Renal cortex interstitium (tissue), 15 donors: Measurements from ENCODE around the gene EIF2B4. TPM values are rescaled to one million over a fixed set of nuclear protein-coding genes. Genes with fewer than 3 reads are reported as not detected.

Source experiments
- DNase-seq, 11 donors: peaks; one replicate each; pipeline ENCODE4 v3.0.0-alpha.2; 2013; ENCODE audit warnings: low read depth in 9 of 11, low spot score in 4 of 11; ENCODE audit errors: extremely low read depth in 1 of 11
- long read RNA-seq, 16 experiments: transcript quantifications; one replicate each; lab custom pipeline, GENCODE V29; 2026
- polyA plus RNA-seq, 3 donors: library from polyadenylated mRNA; unstranded; fragments of 120-200 nt; gene quantifications; one replicate each; pipeline ENCODE4 v1.2.1, GENCODE V29; 2013; ENCODE audit not compliant: insufficient read length in 3 of 3

EIF2B4 gene
- polyA plus RNA-seq: 10 to 100 TPM; 49.7 to 56.0 (median 52.3) TPM
- long read RNA-seq, donor 1, transcript EIF2B4-201 (13 exons, 1,792 nt): major isoform, 6 of 16 reads
- long read RNA-seq, donor 1, partial matches to known transcripts: 0 of 16 reads
- long read RNA-seq, donor 1, other reads (novel, unspliced or antisense): 0 of 16 reads
- long read RNA-seq, donor 2, partial matches to known transcripts: 0 of 6 reads
- long read RNA-seq, donor 2, other reads (novel, unspliced or antisense): 0 of 6 reads
- long read RNA-seq, donor 3, transcript EIF2B4-209 (2 exons, 607 nt): minor isoform, 7 of 236 reads
- long read RNA-seq, donor 3, transcript EIF2B4-201 (13 exons, 1,792 nt): major isoform, 10 of 236 reads
- long read RNA-seq, donor 3, partial matches to known transcripts: 150 of 236 reads
- long read RNA-seq, donor 3, other reads (novel, unspliced or antisense): 68 of 236 reads
- long read RNA-seq, donor 4, transcript EIF2B4-201 (13 exons, 1,792 nt): major isoform, 5 of 17 reads
- long read RNA-seq, donor 4, partial matches to known transcripts: 5 of 17 reads
- long read RNA-seq, donor 4, other reads (novel, unspliced or antisense): 0 of 17 reads
- long read RNA-seq, donor 5: 0 reads
- long read RNA-seq, donor 6, transcript EIF2B4-209 (2 exons, 607 nt): major isoform, 9 of 64 reads
- long read RNA-seq, donor 6, partial matches to known transcripts: 10 of 64 reads
- long read RNA-seq, donor 6, other reads (novel, unspliced or antisense): 39 of 64 reads
- long read RNA-seq, donor 7, transcript EIF2B4-209 (2 exons, 607 nt): major isoform, 15 of 25 reads
- long read RNA-seq, donor 7, transcript EIF2B4-201 (13 exons, 1,792 nt): minor isoform, 7 of 25 reads
- long read RNA-seq, donor 7, partial matches to known transcripts: 0 of 25 reads
- long read RNA-seq, donor 7, other reads (novel, unspliced or antisense): 0 of 25 reads
- long read RNA-seq, donor 8, transcript EIF2B4-209 (2 exons, 607 nt): major isoform, 17 of 42 reads
- long read RNA-seq, donor 8, transcript EIF2B4-201 (13 exons, 1,792 nt): minor isoform, 7 of 42 reads
- long read RNA-seq, donor 8, partial matches to known transcripts: 14 of 42 reads
- long read RNA-seq, donor 8, other reads (novel, unspliced or antisense): 0 of 42 reads
- long read RNA-seq, donor 9, transcript EIF2B4-209 (2 exons, 607 nt): major isoform, 5 of 15 reads
- long read RNA-seq, donor 9, partial matches to known transcripts: 0 of 15 reads
- long read RNA-seq, donor 9, other reads (novel, unspliced or antisense): 0 of 15 reads
- long read RNA-seq, donor 10, transcript EIF2B4-201 (13 exons, 1,792 nt): minor isoform, 6 of 24 reads
- long read RNA-seq, donor 10, transcript EIF2B4-209 (2 exons, 607 nt): major isoform, 15 of 24 reads
- long read RNA-seq, donor 10, partial matches to known transcripts: 0 of 24 reads
- long read RNA-seq, donor 10, other reads (novel, unspliced or antisense): 0 of 24 reads
- long read RNA-seq, donor 11, partial matches to known transcripts: 6 of 63 reads
- long read RNA-seq, donor 11, other reads (novel, unspliced or antisense): 52 of 63 reads
- long read RNA-seq, donor 12, transcript EIF2B4-209 (2 exons, 607 nt): major isoform, 5 of 8 reads
- long read RNA-seq, donor 12, partial matches to known transcripts: 0 of 8 reads
- long read RNA-seq, donor 12, other reads (novel, unspliced or antisense): 0 of 8 reads
- long read RNA-seq, donor 13, full-length matches to known transcripts: 18 of 294 reads
- long read RNA-seq, donor 13, partial matches to known transcripts: 271 of 294 reads
- long read RNA-seq, donor 13, other reads (novel, unspliced or antisense): 5 of 294 reads
- long read RNA-seq, donor 14, transcript EIF2B4-209 (2 exons, 607 nt): major isoform, 5 of 10 reads
- long read RNA-seq, donor 14, partial matches to known transcripts: 0 of 10 reads
- long read RNA-seq, donor 14, other reads (novel, unspliced or antisense): 0 of 10 reads
- long read RNA-seq, donor 15, transcript EIF2B4-209 (2 exons, 607 nt): major isoform, 7 of 8 reads
- long read RNA-seq, donor 15, partial matches to known transcripts: 0 of 8 reads
- long read RNA-seq, donor 15, other reads (novel, unspliced or antisense): 0 of 8 reads
- long read RNA-seq, donor 16, full-length matches to known transcripts: 45 of 60 reads
- long read RNA-seq, donor 16, partial matches to known transcripts: 15 of 60 reads
- long read RNA-seq, donor 16, other reads (novel, unspliced or antisense): 0 of 60 reads

DNA sequence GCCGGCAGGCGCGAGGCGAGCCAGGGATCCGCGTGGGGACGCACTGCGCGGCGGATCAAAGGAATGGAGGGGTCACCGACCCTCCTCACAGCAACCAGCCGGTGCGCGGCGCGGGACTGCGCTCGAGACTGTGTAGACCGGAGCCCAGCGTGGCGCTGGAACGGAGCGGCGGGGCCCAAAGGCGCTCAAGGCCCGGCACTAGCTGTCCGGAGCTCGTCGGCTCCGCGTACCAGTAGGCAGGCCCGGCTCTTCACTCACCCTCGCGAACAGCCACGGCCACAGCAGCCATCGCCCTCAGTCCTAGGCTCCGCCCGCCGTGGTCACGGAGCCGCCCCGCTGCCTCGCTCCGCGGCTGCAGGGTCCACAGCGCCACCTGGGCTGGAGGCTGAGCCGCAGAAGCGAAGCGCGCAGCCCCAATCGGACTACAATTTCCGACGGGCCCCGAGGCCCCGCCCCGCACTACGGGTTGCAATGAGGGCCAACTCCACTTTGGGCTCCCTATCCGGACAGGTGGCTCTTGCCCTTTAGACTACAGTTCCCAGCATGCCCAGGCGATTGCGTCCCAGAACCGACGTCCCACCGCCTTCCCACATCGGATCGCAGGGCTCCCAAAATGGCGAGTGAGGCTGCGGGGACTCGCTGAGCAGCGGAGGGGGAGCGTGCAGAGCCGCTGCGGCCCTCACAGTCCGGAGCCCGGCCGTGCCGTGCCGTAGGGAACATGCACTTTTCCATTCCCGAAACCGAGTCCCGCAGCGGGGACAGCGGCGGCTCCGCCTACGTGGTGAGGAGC lies at the start of gene EIF2B4, which contains the start of gene SNX17:
TSS of gene EIF2B4 (minus strand) at position 313 of the 790 bp plus-strand sequence. CDS start at position 289, 24 bp downstream.
TSS of gene SNX17 (plus strand) at position 591 of the 790 bp plus-strand sequence. CDS start at position 719, 128 bp downstream.
- peak; percentile 97 to 99 (median 99) for DNase-seq

DNA sequence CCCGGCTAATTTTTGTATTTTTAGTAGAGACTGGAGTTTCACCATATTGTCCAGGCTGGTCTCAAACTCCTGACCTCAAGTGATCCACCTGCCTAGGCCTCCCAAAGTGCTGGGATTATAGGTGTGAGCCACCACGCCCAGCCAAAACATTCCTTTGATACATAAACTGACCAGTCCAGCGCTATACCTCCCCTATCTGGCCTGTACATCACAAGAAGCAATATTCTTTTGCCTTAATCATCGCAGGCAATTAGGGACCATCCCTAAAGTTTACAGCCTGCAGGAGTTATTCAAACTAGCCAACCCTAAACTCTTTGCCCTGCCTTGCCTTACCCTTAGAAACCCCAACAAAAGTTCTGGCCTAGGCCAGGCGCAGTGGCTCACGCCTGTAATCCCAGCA lies 46.0 kb upstream of the EIF2B4 start:
- DNase-seq: no peak

DNA sequence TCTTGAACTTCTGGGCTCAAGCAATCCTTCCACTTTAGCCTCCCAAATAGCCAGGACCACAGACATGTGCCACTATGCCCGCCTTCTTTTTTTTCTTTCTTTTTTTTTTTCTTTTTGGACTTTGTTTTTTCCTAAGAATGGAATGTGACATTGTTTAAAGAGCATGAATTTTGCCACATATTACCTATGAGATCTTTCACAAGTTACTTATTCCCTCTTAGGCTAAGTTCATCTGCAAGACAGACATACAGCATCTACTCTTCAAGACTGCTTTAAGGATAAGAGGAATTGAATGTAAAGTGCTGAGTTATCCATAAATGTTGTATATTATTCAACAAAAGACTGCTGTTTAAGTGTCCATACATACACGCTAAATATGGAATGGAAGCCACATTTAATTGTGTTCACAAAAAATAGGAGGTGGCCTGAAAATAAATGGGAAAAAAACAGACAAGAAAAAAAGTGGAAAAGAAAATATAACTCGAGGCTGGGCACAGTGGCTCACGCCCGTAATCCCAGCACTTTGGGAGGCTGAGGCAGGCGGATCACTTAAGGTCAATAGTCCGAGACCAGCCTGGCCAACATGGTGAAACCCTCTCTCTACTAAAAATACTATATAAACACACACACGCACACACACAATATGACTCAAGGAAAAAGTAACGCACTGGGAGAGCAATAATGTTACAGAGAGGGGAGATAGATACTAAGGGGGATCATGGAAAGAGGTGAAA lies 42.4 kb upstream of the EIF2B4 start:
- no peak for DNase-seq

DNA sequence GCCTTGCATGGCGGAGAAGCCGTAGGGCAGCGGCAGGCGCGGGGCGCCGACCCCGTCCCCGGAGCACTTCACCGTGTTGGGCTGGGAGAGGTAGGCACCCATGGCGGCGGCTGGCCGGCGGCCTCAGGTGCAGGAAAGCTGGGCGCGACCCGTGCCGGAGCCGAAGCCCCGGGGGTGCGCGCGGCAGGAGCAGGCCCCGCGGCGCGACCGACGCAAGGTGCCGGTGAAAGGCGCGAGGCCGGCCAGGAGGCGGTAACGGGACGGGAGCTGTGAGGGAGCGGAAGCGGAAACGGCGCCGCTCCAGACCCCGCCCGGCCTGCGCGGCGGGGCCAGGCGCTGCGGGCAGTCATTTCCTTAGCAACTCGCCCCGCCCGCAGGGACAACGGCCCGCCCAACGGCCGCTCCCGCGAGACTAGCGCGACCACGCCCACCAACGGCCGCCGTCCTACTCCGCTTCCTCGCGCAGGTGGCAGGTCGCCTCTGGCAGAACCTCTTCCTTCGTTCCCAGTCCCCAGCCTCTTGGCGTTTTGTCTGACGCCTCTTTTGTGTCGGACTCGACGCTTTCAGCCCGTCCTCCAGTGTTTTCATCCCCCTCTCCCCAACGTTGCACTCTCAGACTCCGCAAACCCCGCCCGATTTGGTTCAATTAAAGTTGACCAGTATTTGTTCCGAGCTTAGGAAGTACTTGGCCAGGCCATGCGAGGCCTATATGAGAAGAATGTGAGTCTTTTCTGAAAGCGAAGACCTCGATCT lies 39.4 kb upstream of the EIF2B4 start, which contains the start of gene PPM1G:
TSS of gene PPM1G (minus strand) at position 271 of the 753 bp plus-strand sequence. CDS start at position 102, 169 bp downstream.
- peak; percentile 84 to 93 (median 89) for DNase-seq

DNA sequence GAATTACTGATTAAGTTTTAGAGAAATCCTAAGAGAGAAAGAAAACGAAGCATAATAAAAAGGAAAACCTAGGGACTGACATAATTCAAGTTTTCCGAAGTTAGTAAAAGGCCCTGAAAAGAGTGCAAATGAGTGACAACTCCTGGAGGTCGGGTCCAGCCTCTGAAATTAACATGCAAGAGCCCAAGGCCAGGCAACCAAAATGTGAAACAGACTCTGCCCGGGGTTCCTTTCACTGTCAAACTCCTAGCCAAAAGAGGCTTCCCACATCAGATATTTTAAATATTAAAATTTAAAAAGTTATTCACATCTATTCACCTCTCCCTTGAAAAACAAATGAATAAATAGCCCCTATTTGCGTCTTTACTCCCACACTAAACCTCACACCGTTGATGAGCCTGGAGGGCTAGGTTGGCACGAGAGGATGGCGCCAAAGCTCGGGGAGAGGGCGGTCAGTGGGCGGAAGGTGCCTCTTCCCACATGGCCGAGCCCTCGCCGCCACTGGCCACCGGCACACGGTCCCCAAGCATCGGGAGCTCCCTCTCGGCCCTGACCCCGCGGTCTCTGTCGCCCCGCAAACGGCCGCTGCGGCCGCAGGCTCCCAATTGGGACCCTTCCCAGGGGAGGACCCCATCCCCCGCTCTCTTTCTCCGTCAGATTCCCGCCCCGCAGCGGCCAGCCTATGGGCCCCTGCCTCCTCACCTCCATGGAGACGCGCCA lies 38.6 kb upstream of the EIF2B4 start:
- no peak for DNase-seq

DNA sequence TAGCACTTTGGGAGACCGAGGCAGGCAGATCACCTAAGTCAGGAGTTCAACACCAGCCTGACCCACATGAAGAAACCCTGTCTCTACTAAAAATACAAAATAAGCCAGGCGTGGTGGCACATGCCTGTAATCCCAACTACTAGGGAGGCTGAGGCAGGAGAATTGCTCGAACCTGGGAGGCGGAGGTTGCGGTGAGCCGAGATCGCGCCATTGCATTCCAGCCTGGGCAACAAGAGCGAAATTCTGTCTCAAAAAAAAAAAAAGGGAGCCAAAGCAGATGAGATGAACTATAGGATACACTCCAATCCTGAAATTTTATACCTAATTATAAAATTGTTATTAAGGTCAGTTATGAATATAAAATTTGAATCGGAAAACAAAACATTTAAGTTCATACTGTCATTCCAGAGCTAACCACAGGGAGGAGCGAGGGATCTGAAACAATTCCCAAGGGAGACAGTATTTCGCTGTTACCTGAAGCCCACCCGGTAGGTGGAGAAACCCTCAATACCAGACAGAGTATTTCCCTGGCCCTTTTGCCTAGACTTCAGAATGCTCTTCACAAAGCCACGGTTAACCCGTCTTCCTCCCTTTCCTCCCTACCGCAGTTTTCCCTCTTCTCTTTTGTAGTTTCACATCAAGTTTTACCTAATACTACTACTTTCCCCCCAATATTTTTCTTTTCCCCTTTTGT lies 37.8 kb upstream of the EIF2B4 start:
- peak in 4 of 11 donors; percentile 27 to 52 (median 44) for DNase-seq

DNA sequence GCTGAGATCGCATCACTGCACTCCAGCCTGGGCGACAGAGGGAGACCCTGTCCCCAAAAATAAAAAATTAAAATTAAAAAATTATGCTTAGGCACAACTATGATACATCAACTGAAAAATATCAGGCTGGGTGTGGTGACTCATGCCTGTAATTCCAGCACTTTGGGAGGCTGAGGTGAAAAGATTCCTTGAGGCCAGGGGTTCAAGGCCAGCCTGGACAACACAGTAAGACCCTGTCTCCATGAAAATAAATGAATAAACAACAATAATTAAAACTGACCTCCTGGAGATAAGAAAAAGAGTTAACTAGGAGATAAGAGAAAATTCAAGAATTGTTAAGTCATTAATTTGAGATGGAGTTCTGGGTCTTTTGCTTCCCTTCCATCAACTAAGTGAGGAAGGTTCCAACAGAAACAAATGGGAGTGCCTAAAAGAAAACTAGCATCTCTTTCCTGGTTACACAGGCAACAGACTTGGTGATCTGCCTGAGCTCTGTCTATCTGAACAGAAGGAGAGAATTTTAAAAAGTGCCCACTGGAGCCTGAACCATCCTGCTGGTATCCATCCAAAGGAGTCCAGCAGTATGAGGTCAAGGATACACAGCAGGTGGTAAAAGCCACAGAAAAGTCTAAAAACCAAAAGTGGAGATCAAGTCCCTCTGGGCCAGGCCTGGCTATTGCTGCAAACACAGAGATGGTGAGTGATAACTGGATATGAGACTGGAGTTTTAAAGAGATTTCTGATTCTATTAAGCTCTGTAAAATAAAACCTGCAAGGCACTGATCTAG lies 30.4 kb upstream of the EIF2B4 start:
- DNase-seq: no peak

DNA sequence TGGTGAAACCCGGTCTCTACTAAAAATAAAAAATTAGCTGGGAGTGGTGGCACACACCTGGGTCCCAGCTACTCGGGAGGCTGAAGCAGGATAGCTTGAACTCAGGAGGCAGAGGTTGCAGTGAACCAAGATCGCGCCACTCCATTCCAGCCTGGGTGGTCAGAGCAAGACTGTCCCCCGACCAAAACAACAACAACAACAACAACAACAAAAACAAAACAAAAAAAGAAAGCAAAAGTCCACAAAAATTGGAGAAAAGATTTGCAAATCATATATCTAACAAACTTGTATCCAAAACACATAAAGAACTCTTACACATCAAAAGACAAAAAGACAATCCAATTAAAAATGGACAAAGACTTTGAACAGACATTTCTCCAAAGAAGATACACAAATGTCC lies 28.8 kb upstream of the EIF2B4 start:
- no peak for DNase-seq

DNA sequence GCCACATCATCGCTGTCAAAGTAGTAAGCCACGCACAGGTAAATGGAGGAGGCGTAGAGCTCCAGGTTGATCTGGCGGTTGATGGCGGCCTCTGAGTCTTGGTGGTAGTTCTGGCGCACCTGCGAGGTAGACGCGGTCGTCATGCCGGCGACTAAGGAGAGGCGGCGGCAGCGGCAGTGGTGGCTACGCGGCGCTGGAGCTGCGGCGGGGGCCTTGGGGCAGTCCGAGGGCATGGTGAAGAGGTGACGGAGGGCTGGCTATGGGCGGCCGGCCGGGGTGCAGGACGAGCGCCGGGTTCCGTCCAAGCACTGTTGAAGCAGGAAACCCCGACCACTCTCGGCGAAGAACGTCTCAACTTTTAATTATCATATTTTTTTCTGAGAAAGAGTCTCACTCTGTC lies 23.1 kb upstream of the EIF2B4 start:
- no peak for DNase-seq

DNA sequence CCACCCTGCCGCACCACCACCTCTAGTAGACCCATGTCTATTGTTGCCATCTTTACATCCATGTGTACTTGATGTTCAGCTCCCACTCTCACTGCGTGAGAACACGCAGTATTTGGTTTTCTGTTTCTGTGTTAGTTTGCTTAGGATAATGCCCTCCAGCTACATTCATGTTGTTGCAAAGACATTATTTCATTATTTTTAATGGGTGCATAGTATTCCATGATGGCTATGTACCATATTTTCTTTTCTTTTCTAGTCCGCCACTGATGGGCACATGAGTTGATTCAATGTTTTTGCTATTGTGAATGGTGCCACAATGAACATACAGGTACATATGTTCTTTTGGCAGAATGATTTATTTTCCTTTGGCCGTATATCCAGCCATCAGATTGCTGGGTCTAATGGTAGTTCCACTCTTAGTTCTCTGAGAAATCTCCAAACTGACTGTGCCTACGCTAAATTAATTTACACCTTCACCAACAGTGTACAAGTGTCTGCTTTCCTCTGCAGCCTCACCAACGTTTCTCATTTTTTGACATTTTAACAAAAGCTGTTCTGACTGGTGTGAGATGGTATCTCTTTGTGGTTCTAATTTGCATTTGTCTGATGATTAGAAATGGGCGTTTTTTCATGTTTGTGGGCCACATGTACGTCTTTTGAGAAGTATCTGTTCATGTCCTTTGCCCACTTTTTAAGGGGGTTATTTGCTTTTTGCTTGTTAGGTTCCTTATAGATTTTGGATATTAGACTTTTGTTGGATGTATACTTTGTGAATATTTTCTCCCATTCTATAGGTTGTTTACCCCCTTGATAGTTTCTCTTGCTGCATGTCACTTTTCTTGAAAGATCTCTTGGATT lies 20.9 kb upstream of the EIF2B4 start:
- no peak for DNase-seq

DNA sequence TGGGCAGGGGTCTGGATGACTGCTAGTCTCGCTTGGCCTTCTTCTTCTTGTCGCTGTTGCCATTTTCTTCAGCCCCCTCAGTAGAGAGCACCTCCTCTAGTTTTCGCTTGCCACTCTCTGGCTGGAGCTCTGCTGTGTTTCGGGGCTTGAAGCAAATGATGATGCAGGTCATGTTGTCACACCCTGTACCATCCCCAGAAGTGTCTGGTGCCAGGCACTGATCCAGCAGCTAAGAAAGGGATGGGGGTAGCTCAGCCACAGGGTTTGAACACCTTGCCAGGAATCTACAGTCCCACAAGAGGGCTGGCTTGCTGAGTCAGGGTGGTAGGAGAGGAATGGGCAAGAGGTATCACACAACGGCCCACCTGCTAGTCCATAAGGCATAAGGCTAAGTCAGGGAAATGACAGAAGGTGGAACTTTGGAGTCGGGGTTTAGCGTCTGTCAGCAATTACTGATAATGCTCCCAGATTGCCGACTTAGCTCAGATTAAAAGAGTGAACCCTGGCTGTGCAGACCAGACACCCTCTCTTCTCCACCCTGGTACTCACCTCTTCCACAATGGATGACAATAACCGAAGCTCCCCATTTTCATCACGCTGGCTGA lies 11.5 kb upstream of the EIF2B4 start:
- no peak for DNase-seq
